RWPE2 (cell line): ENCODE data around the gene AARS2.

Experiments
- ATAC-seq: fragments of 200-7000 bp; cut with Tn5 transposase; 3 replicates; pipeline ENCODE4 v1.9.1; 2021; ENCODE audit warnings: low read depth
- DNase-seq: peaks from one replicate; pipeline ENCODE4 v3.0.0-alpha.2; 2020; ENCODE audit warnings: low spot score
- H3K27ac ChIP-seq: fragments of 450-650 bp; 2 replicates; pipeline ENCODE4 v1.5.1; 2017; ENCODE audit warnings: mild to moderate bottlenecking; ENCODE audit not compliant: poor library complexity, severe bottlenecking
- H3K27me3 ChIP-seq: fragments of 250-450 bp; sonication (Bioruptor Pico); 2 replicates; pipeline ENCODE4 v1.5.1; 2021; ENCODE audit warnings: mild to moderate bottlenecking, moderate library complexity; ENCODE audit not compliant: insufficient read depth, poor library complexity, severe bottlenecking
- H3K36me3 ChIP-seq: fragments of 250-450 bp; sonication (Bioruptor Pico); 2 replicates; pipeline ENCODE4 v1.5.1; 2020; ENCODE audit warnings: low read depth, mild to moderate bottlenecking, moderate library complexity
- H3K4me1 ChIP-seq: fragments of 250-450 bp; sonication (Bioruptor Pico); 2 replicates; pipeline ENCODE4 v1.5.1; 2021; ENCODE audit warnings: mild to moderate bottlenecking, moderate library complexity; ENCODE audit not compliant: insufficient read depth, poor library complexity, severe bottlenecking
- H3K4me3 ChIP-seq: fragments of 250-450 bp; sonication (Bioruptor Pico); 2 replicates; pipeline ENCODE4 v1.5.1; 2021; ENCODE audit warnings: mild to moderate bottlenecking, moderate library complexity; ENCODE audit not compliant: severe bottlenecking
- H3K9me3 ChIP-seq: fragments of 250-450 bp; sonication (Bioruptor Pico); 2 replicates; pipeline ENCODE4 v1.5.1; 2021; ENCODE audit warnings: mild to moderate bottlenecking, moderate library complexity; ENCODE audit not compliant: severe bottlenecking
- TF ChIP-seq, protein P1 (sequence below): fragments of 450-650 bp; IDR thresholded peaks from one replicate; pipeline ENCODE4 v1.5.1; 2017; ENCODE audit warnings: mild to moderate bottlenecking, moderate library complexity; ENCODE audit not compliant: poor library complexity, severe bottlenecking

The AARS2 gene

DNA sequence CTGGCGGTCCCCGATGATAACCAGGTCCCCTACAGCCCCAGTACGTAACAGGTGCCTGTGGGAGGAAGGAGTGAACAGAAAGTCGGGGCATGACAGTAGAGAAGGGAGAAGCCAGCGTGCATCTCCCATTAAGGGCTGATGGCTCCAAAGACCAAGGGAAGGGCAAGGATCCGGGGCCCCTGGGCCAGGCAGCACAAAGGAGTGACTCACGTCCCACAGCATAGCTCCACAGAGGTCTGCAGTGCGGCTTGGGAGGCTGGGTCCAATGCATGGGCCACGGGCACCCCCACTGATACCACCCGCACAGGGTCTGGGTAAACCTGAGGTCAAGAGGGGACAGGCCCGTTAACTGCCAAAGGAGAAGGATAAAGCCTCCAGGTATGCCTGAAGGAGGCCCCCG, 10.3 kb downstream of the AARS2 start:
- Histone ChIP-seq H3K36me3 (peaks cover 44% of the 10 kb centered on the region), H3K9me3 (no peaks in the 10 kb centered on the region), H3K4me3 (no peak overlapping the region), H3K4me1 (no peaks in the 10 kb centered on the region), H3K27me3 (peaks cover 5% of the 10 kb centered on the region), H3K27ac (no peak overlapping the region)
- ATAC-seq: no peak
- TF ChIP-seq, protein P1, sequence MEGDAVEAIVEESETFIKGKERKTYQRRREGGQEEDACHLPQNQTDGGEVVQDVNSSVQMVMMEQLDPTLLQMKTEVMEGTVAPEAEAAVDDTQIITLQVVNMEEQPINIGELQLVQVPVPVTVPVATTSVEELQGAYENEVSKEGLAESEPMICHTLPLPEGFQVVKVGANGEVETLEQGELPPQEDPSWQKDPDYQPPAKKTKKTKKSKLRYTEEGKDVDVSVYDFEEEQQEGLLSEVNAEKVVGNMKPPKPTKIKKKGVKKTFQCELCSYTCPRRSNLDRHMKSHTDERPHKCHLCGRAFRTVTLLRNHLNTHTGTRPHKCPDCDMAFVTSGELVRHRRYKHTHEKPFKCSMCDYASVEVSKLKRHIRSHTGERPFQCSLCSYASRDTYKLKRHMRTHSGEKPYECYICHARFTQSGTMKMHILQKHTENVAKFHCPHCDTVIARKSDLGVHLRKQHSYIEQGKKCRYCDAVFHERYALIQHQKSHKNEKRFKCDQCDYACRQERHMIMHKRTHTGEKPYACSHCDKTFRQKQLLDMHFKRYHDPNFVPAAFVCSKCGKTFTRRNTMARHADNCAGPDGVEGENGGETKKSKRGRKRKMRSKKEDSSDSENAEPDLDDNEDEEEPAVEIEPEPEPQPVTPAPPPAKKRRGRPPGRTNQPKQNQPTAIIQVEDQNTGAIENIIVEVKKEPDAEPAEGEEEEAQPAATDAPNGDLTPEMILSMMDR: no peak
- DNase-seq: no peak

DNA sequence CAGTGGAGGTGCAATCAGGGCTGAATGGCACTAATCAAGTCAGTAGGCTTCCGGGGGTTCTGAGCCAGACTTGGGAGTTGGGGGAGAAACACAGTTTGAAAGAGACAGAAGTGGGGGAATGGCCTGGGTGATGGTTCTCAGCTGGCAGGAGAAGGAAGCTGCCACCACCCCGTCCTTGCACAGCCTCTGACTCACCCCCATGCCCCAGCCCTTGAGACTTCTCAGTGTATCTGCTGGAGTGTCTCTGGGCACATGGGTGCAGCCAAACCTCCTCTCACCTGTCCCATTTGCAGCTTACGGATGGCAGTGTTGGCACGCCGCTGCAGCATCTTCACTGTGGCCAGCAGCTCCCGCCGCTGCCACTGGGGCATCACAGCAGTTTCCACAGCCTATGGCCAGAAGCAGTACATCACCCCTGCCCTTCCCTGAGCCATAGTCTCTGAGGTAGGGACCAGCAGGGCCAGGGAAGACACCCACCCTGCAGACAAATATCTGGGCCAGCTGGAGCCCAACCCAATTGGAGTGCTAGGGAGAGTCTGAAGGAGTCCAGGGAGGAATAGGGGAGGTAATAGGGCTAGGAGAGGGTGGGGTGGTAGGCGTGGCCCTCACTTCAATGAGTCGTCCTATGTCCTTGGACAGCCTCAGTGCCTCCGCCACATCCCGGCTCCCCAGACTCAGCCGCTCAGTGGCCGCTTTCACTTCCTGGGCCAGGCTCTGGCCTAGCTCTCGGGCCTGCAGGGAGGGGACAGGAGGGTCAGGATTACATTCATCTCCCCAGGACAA, 11.2 kb downstream of the AARS2 start:
- Histone ChIP-seq H3K4me3 (no peak overlapping the region), H3K27ac (no peak overlapping the region), H3K27me3 (peaks cover 13% of the 10 kb centered on the region), H3K36me3 (peaks cover 43% of the 10 kb centered on the region), H3K4me1 (no peaks in the 10 kb centered on the region), H3K9me3 (no peaks in the 10 kb centered on the region)
- DNase-seq (no peak), ATAC-seq (no peak)
- TF ChIP-seq, protein P1: no peak

DNA sequence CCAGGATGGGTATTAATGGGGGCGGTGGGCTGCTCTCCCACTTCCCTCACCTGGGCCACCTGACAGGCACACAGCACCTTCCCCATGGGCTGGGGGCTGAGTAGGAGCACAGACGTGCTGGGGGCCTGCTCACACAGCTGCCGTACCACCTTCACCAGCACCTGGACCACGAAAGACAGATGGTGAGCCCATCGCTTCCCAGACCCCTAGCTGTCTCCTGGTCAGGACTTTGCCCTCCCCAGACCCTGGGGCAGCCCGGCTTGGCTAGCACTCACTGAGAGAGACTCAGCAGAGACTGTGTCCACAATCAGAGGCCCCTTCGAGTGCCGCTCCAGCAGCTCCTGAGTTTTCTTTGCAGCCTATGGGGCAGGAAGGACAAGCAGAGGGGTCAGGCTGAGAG, 12.0 kb downstream of the AARS2 start:
- no peak for ATAC-seq
- Histone ChIP-seq H3K4me3 (no peak overlapping the region), H3K27ac (no peak overlapping the region), H3K9me3 (no peaks in the 10 kb centered on the region), H3K27me3 (peaks cover 22% of the 10 kb centered on the region), H3K36me3 (peaks cover 43% of the 10 kb centered on the region), H3K4me1 (no peaks in the 10 kb centered on the region)
- TF ChIP-seq, protein P1: no peak
- no peak for DNase-seq

DNA sequence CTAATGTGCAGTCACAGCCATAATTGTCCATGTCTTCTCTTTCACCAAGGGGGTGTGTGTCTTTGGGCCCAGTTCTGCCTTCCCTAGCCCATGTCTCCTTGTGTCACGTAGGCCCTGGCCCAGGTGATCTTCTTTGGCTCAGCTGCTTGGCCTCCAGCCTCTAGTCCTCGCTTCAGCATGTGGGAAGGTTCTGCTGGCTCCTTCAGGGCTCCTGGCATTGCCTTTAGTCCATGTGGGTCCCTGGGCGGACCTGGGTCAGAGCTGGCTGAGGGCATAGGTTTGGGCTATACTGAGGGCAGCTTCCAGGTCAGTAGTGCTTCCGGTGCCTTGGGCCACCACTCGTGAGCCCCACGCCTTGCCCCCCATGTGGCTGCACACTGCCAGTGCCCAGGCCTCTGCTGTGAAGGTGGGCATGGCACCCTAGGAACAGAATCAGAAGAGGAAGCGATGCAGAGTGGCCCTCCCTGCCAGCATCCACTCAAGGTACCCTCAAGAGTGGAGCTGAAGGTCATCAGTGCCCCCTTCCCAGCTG, 12.8 kb downstream of the AARS2 start:
- peaks cover 38% of the 10 kb centered on the region for H3K36me3 ChIP-seq
- TF ChIP-seq, protein P1: no peak
- H3K4me3 ChIP-seq: no peak overlapping the region
- no peak overlapping the region for H3K27ac ChIP-seq
- DNase-seq (no peak), ATAC-seq (no peak)
- H3K9me3 ChIP-seq: no peaks in the 10 kb centered on the region
- peaks cover 26% of the 10 kb centered on the region for H3K27me3 ChIP-seq
- no peaks in the 10 kb centered on the region for H3K4me1 ChIP-seq

DNA sequence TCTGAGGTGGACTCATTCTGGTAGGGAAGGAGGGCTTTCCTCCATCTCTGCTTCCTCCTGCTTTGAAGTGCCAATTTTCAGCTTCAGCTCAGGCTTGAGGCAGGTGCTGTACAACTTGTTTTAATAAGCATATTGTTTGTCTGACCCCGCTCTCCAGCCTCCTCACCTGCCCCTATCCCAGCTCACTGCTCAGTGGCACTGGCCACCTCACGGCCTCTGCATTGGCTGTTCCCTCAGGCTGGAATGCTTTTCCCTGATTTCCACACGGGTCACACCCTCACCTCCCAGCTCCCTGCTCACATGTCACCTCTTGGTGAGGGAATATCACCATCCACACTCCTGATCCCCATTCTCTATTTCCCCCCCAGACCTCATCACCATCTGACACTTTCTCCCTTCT, 14.3 kb downstream of the AARS2 start:
- Histone ChIP-seq H3K36me3 (peaks cover 23% of the 10 kb centered on the region), H3K27me3 (peaks cover 26% of the 10 kb centered on the region), H3K27ac (no peak overlapping the region), H3K9me3 (no peaks in the 10 kb centered on the region), H3K4me1 (no peaks in the 10 kb centered on the region), H3K4me3 (no peak overlapping the region)
- no peak for DNase-seq
- no peak for ATAC-seq
- TF ChIP-seq, protein P1: no peak
